Kidney tubule cell (primary cell): ENCODE data around the gene FOXR1.

Source experiments
- DNase-seq: peaks from one replicate; pipeline ENCODE4 v3.0.0-alpha.2; 2018; ENCODE audit warnings: low spot score

Gene FOXR1

DNA sequence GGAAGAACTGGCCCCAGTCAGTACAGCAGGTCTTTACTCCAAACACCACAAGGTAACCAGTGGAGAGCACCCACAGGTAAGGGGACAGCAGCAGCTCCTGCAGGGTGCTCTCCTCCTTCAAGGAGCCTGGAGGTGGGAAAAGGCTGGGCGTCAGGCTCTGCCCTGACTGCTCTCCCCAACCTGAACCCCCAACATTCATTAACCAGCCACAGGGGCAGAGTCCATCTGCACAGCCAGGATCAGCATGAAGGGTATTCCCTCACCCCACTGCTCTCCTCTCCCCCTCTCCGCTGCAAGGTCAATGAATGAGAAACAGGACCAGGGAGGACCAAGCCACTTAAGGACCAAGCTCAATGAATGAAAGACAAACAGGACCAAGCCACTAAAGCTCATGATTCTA is 55.4 kb downstream of the FOXR1 start:
- DNase-seq: no peak

DNA sequence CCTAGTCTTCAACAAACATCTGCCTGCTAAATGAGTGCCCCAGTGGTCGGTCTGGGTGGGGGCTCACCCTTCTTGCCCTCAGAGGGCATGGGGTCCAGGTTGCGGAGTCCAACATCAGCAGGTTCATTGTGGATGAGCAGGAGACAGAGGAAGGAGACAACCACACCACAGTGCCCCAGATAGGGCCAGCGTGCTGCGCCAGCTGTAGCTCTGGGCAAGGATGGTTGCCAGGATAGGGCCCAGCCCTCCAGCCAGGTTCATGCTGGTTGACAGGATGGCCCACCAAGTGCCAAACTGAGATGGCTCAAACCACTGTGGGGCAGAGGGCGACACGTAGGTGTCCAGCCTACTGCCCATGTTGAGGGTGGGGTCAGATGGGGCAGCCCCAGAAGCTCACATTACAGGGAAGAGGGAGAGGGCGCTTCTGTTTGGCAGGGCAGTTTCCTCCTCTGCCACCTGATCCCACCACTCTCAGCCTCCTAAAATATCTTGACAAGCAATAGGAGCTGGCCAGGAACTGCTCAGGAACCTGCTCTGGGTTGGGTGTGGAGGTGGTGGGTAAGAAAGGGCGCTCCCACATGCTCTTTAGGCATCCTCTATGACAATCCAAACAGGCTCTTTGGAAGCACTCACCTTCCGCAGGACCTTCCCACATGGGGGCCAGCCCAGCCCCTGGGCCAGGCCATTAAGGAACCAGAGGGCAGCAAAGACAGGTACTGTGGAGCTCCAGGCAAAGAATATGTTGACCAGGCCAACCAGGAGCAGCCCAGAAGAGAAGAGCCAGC is 56.2 kb downstream of the FOXR1 start:
- DNase-seq: no peak

DNA sequence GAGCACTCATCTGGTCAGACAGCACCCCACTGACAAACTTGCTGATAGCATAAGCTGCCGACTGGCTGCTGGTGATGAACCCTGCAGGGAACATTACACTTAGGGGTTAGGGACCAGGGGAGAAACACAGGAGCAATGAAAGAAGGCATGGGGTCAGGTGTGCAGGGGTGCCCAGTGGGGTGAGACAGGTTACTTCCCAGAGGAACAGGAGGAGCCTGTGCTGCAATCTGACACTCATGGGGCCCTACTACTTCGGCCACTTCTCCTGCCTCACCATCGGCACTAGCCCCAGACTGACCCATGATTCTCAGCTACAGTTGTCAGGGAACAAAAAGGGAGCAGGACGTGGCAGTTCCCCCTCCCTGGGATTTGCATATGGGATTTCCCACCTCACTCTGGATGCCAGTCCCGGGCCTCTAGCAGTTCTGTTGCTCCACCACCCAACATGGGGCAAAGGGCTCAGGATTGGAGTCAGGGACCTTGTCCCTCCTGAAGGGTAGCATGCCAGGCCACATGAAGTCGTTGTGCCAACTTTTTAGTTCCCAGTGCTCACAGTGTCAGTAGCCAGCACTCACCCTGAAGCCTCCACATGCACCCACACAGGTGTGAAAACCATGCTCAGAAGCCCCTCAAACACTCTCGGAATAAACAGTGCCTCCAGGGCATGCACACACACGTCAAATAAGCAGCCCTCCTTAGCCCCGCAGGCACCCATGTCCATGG is 56.9 kb downstream of the FOXR1 start:
- peak; percentile 36 for DNase-seq

DNA sequence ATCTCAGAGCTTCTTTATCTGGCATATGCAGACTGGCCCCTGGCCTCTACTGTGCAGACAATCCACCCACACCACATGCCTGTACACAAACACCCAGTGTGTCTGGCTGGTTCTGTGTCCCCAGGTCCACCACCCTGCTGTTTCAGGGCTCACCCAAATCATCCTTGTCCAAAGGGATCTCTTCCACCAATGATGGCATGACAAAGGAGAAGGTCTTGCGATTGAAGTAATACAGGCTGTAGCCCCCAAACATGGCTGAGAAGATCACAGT is 57.4 kb downstream of the FOXR1 start:
- DNase-seq: no peak

DNA sequence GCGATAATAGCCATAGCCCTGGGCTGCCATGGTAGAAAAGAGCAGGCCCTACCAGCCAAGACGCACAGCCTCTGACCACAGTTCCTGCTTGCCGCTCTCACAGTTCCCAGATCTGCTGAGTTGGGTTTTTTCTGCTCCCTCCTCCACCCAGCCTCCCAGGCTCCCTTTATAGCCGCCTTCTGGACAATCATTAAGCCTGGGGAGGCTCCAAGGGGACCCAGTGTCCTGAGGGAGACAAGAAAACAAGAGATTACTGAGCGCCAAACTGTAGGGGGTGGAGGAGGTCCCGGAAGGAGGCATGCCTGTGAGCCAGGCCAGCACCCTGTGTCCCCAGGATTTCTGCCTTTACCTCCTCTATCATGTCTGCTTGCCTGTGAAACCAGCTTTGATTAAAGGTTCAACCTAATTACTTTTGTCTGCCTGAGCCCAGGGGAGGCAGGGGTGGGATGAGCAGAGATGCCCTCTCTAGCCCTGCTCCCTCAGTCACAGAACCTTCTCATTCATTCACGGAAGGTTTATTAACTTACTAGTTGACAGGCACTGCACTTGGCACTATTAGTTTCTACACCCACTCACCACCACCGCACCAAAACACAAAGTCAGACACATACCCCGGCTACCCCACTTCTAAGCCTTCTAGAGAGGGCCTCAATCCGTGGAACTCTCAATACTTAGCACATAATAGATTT is 57.9 kb downstream of the FOXR1 start:
- peak; percentile 92 for DNase-seq

DNA sequence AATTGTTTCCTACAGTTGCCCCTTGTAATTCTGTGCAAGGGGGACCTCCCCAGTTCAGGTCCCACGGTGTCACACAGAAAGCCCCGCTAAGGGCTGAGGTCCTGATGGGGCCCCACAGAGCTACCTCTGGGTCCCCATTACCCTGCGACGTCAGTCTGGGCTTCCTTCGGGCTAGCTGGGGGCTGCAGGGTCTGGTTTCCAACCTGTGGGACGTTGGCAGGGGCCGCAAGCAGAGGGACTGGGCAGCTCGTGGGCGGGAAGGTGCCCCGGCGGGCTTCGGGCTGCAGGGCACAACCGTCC is 58.4 kb downstream of the FOXR1 start:
- no peak for DNase-seq

DNA sequence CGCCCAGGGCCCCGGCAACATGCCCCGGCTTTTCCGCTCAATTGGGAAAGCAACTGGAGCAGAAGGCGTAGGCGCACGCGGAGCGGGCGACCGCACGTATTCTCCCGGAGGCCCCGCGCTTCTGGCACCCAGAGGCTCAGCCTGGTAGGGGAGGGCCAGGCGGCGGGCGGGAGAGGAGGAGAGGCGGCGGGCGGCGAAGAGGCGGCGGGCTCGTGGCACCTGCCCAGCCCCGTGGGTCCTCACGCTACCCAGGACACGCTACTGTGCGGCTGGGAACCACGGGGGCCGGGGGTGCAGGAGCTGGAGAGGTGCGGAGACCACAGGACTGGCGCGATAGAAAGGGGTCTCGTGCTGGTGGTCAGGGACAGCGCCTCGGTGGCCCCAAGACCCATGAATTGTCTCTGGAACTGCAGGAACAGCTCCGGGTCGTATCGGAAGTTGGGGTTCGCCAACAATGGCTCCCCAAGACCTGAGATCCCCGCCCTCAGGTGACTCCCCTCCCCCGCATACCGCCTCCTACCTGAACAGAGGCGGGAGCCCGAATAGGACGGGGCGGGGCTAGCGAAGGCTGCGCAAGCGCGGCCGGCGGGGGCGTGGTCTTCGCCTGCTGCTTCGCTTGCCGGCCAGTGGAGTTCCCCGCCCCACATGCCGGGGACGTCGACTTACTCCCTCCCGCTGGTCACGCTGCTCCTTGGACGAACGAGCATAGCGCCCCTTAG is 58.9 kb downstream of the FOXR1 start, which contains the start of gene SLC37A4:
TSS of gene SLC37A4 (minus strand) at position 549 of the 719 bp plus-strand sequence.
- DNase-seq: peak; percentile 98
